Fibroblast of peridontal ligament (primary cell): Measurements from ENCODE around the gene HBZ.
"Not testable (repeated sequence)": the region's sequence is repeated elsewhere in the genome, so short reads cannot be mapped to it uniquely, and the experiment has no call there.

ENCODE experiments used
- DNase-seq: peaks from one replicate; pipeline ENCODE4 v3.0.0-alpha.2; 2010; ENCODE audit errors: extremely low read depth

The HBZ gene

DNA sequence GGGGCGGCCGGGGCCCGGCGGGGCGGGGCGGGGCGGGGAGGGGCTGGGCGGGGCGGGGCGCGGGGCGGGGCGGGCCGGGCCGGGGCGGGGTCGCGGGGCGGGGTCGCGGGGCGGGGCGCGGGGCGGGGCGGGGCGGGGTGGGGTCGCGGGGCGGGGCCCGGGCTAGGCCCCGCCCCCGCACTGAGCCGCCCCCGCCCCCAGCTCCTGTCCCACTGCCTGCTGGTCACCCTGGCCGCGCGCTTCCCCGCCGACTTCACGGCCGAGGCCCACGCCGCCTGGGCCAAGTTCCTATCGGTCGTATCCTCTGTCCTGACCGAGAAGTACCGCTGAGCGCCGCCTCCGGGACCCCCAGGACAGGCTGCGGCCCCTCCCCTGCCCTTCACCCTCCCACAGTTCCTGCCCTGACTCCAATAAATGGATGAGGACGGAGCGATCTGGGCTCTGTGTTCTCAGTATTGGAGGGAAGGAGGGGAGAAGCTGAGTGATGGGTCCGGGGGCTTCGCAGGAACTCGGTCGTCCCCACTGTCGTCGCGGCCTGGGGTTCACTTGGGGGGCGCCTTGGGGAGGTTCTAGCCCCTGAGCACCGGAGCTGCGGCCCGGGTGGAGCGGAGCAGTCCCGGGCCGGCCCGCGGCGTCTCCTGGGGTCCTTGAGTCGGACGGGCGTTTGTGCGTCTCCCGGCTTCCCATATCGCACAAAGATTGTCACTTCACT lies 12.5 kb downstream of the HBZ start:
- DNase-seq: no peak

GRCh38 chr16:165539-166374 lies 13.3 kb downstream of the HBZ start, which contains the start of gene HBM:
TSS of gene HBM (plus strand) at chr16:165978. CDS start at chr16:165998, 20 bp downstream.
- DNase-seq: no peak

- DNase-seq: no peak
Observed at GRCh38 chr16:166375-167121, 14.1 kb downstream of the HBZ start.

- no peak for DNase-seq
Observed at GRCh38 chr16:167122-167690, 14.8 kb downstream of the HBZ start.

- no peak for DNase-seq
Observed at GRCh38 chr16:168424-168823, 16.0 kb downstream of the HBZ start.

- no peak for DNase-seq
Observed at GRCh38 chr16:169014-169413, 16.6 kb downstream of the HBZ start.

- DNase-seq: not testable (repeated sequence)
Observed at GRCh38 chr16:170088-170507, 17.7 kb downstream of the HBZ start.

DNA sequence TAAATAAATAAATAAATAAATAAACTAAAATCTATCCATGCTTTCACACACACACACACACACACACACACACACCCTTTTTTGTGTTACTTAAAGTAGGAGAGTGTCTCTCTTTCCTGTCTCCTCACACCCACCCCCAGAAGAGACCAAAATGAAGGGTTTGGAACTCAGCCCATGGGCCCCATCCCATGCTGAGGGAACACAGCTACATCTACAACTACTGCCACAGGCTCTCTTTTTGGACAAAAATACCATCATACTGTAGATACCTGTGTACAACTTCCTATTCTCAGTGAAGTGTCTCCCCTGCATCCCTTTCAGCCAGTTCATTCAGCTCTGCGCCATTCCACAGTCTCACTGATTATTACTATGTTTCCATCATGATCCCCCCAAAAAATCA lies 18.3 kb downstream of the HBZ start:
- DNase-seq: no peak

GRCh38 chr16:172374-172941 lies 20.0 kb downstream of the HBZ start, which contains the start of gene HBA2:
TSS of gene HBA2 (plus strand) at chr16:172876. CDS start at chr16:172913, 37 bp downstream.
- not testable (repeated sequence) for DNase-seq

GRCh38 chr16:173211-173854 lies 20.9 kb downstream of the HBZ start:
- DNase-seq: not testable (repeated sequence)

DNA sequence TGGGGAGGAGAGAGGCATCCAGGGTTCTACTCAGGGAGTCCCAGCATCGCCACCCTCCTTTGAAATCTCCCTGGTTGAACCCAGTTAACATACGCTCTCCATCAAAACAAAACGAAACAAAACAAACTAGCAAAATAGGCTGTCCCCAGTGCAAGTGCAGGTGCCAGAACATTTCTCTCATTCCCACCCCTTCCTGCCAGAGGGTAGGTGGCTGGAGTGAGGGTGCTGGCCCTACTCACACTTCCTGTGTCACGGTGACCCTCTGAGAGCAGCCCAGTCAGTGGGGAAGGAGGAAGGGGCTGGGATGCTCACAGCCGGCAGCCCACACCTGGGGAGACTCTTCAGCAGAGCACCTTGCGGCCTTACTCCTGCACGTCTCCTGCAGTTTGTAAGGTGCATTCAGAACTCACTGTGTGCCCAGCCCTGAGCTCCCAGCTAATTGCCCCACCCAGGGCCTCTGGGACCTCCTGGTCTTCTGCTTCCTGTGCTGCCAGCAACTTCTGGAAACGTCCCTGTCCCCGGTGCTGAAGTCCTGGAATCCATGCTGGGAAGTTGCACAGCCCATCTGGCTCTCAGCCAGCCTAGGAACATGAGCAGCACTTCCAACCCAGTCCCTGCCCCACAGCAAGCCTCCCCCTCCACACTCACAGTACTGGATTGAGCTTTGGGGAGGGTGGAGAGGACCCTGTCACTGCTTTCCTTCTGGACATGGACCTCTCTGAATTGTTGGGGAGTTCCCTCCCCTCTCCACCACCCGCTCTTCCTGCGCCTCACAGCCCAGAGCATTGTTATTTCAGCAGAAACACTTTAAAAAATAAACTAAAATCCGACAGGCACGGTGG lies 21.7 kb downstream of the HBZ start:
- DNase-seq: not testable (repeated sequence)

- DNase-seq: no peak
Observed at GRCh38 chr16:175011-175949, 22.8 kb downstream of the HBZ start.

DNA sequence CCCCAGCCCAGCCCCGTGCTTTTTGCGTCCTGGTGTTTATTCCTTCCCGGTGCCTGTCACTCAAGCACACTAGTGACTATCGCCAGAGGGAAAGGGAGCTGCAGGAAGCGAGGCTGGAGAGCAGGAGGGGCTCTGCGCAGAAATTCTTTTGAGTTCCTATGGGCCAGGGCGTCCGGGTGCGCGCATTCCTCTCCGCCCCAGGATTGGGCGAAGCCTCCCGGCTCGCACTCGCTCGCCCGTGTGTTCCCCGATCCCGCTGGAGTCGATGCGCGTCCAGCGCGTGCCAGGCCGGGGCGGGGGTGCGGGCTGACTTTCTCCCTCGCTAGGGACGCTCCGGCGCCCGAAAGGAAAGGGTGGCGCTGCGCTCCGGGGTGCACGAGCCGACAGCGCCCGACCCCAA lies 23.6 kb downstream of the HBZ start:
- DNase-seq: not testable (repeated sequence)

DNA sequence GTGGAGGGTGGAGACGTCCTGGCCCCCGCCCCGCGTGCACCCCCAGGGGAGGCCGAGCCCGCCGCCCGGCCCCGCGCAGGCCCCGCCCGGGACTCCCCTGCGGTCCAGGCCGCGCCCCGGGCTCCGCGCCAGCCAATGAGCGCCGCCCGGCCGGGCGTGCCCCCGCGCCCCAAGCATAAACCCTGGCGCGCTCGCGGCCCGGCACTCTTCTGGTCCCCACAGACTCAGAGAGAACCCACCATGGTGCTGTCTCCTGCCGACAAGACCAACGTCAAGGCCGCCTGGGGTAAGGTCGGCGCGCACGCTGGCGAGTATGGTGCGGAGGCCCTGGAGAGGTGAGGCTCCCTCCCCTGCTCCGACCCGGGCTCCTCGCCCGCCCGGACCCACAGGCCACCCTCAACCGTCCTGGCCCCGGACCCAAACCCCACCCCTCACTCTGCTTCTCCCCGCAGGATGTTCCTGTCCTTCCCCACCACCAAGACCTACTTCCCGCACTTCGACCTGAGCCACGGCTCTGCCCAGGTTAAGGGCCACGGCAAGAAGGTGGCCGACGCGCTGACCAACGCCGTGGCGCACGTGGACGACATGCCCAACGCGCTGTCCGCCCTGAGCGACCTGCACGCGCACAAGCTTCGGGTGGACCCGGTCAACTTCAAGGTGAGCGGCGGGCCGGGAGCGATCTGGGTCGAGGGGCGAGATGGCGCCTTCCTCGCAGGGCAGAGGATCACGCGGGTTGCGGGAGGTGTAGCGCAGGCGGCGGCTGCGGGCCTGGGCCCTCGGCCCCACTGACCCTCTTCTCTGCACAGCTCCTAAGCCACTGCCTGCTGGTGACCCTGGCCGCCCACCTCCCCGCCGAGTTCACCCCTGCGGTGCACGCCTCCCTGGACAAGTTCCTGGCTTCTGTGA lies 24.3 kb downstream of the HBZ start, which contains the start of gene HBA1:
TSS of gene HBA1 (plus strand) at position 204 of the 906 bp plus-strand sequence. CDS start at position 241, 37 bp downstream.
- DNase-seq: not testable (repeated sequence)

DNA sequence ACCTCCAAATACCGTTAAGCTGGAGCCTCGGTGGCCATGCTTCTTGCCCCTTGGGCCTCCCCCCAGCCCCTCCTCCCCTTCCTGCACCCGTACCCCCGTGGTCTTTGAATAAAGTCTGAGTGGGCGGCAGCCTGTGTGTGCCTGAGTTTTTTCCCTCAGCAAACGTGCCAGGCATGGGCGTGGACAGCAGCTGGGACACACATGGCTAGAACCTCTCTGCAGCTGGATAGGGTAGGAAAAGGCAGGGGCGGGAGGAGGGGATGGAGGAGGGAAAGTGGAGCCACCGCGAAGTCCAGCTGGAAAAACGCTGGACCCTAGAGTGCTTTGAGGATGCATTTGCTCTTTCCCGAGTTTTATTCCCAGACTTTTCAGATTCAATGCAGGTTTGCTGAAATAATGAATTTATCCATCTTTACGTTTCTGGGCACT lies 25.0 kb downstream of the HBZ start:
- DNase-seq: no peak

- no peak for DNase-seq
Observed at GRCh38 chr16:177981-178667, 25.7 kb downstream of the HBZ start.

- DNase-seq: no peak
Observed at GRCh38 chr16:178668-179015, 26.2 kb downstream of the HBZ start.
